Measurements from ENCODE around the gene TMEM204.

DNA sequence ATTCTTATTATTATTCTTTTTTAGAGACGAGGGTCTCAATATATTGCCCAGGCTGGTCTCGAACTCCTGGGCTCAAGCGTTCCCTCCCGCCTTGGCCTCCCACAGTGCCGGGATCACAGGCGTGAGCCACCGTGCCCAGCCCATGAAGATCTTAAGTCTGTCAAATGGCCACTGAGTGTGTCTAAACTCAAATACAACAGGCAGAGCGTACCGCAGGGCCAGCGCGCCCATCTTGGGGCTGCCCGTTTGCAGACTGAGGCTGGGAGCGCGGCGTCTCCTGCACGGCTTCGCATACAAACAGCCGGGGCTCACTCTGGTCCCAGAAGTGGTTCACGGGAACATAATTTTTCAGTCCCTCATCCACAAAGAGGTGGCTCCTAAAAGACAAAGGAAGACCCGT lies 30.3 kb downstream of the TMEM204 start:
- TF ChIP-seq POLR2AphosphoS5 (IDR thresholded peaks at IDR 0.05): no peak
- TF ChIP-seq, protein P1, sequence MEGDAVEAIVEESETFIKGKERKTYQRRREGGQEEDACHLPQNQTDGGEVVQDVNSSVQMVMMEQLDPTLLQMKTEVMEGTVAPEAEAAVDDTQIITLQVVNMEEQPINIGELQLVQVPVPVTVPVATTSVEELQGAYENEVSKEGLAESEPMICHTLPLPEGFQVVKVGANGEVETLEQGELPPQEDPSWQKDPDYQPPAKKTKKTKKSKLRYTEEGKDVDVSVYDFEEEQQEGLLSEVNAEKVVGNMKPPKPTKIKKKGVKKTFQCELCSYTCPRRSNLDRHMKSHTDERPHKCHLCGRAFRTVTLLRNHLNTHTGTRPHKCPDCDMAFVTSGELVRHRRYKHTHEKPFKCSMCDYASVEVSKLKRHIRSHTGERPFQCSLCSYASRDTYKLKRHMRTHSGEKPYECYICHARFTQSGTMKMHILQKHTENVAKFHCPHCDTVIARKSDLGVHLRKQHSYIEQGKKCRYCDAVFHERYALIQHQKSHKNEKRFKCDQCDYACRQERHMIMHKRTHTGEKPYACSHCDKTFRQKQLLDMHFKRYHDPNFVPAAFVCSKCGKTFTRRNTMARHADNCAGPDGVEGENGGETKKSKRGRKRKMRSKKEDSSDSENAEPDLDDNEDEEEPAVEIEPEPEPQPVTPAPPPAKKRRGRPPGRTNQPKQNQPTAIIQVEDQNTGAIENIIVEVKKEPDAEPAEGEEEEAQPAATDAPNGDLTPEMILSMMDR (IDR thresholded peaks at IDR 0.05; ENCODE audit: poor library complexity, severe bottlenecking): no peak
- TF ChIP-seq EZH2 (IDR thresholded peaks at IDR 0.05; ENCODE audit: borderline replicate concordance, insufficient read depth, low read length, poor library complexity, severe bottlenecking): no peak

Measured in neural cell (in vitro differentiated cells).